Measurements from ENCODE around the gene PTPN1.

- TF ChIP-seq CTCF (conservative IDR thresholded peaks at IDR 0.05; ENCODE audit: low read depth in 2 of 2): no peak
- no peak for TF ChIP-seq ETS1 (IDR thresholded peaks at IDR 0.05)
- no peak for TF ChIP-seq POLR2AphosphoS5 (IDR thresholded peaks at IDR 0.05; ENCODE audit: low read depth)
These were observed 50.7 kb downstream of the PTPN1 start for GRCh38 chr20:50560867-50561266.

All from GM23338 (cell line).